ENCODE results near the gene RNF144B.

GRCh38 chr6:18359237-18359885, 27.8 kb upstream of the RNF144B start:
- TF ChIP-seq, protein P1, sequence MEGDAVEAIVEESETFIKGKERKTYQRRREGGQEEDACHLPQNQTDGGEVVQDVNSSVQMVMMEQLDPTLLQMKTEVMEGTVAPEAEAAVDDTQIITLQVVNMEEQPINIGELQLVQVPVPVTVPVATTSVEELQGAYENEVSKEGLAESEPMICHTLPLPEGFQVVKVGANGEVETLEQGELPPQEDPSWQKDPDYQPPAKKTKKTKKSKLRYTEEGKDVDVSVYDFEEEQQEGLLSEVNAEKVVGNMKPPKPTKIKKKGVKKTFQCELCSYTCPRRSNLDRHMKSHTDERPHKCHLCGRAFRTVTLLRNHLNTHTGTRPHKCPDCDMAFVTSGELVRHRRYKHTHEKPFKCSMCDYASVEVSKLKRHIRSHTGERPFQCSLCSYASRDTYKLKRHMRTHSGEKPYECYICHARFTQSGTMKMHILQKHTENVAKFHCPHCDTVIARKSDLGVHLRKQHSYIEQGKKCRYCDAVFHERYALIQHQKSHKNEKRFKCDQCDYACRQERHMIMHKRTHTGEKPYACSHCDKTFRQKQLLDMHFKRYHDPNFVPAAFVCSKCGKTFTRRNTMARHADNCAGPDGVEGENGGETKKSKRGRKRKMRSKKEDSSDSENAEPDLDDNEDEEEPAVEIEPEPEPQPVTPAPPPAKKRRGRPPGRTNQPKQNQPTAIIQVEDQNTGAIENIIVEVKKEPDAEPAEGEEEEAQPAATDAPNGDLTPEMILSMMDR (IDR thresholded peaks at IDR 0.05; ENCODE audit: low read depth, low read length), result no peak
- TF ChIP-seq POLR2A (IDR thresholded peaks at IDR 0.05; ENCODE audit: extremely low read depth, insufficient read length) (no peak), MYC (IDR thresholded peaks at IDR 0.05; ENCODE audit: low read depth, low read length) (no peak)
- TF ChIP-seq, protein P2, sequence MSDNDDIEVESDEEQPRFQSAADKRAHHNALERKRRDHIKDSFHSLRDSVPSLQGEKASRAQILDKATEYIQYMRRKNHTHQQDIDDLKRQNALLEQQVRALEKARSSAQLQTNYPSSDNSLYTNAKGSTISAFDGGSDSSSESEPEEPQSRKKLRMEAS (IDR thresholded peaks at IDR 0.05; ENCODE audit: low read depth, low read length), result no peak

Data from NB4 (cell line).